Colonic mucosa (tissue), 4 donors: Measurements from ENCODE around the gene CRYBB2. TPM values are rescaled to one million over a fixed set of nuclear protein-coding genes. Genes with fewer than 3 reads are reported as not detected.
"Not testable (repeated sequence)": the region's sequence is repeated elsewhere in the genome, so short reads cannot be mapped to it uniquely, and the experiment has no call there.

Experiments
- DNase-seq: peaks from one replicate; pipeline ENCODE4 v3.0.0-alpha.2; 2020
- H3K27ac ChIP-seq: fragments of 200-600 bp; one replicate; pipeline ENCODE4 v1.8.0; 2021
- H3K27me3 ChIP-seq: fragments of 200-600 bp; one replicate; pipeline ENCODE4 v1.8.0; 2021
- H3K36me3 ChIP-seq: fragments of 200-600 bp; one replicate; pipeline ENCODE4 v1.8.0; 2021
- H3K4me1 ChIP-seq: fragments of 200-600 bp; one replicate; pipeline ENCODE4 v1.8.0; 2021; ENCODE audit warnings: mild to moderate bottlenecking
- H3K4me3 ChIP-seq: fragments of 200-600 bp; one replicate; pipeline ENCODE4 v1.8.0; 2021
- H3K9ac ChIP-seq, 2 donors: one replicate each; pipeline ENCODE4 v1.7.0; 2013; ENCODE audit warnings: control low read depth in 2 of 2, low read depth in 2 of 2, low read length in 2 of 2
- H3K9me3 ChIP-seq: fragments of 200-600 bp; one replicate; pipeline ENCODE4 v1.8.0; 2021
- intact Hi-C: fragments of 100-400 bp; cut with DNase I; formaldehyde crosslinking; loops from one replicate; pipeline ENCODE4 v1.14.1; 2022
- total RNA-seq, 2 donors: library from RNA; stranded (reverse); fragmentation: NEBNext Ultra II Directional in 1 of 2; extraction: Animal tissue kit (Norgen Biotek cat#: 25700) in 1 of 2; gene quantifications; one replicate each; pipeline ENCODE4 v1.2.1, GENCODE V29; 2021
- TF ChIP-seq, protein P1 (sequence below): fragments of 200-600 bp; IDR thresholded peaks from one replicate; pipeline ENCODE4 v1.8.0; 2022; ENCODE audit warnings: antibody characterized with exemption, mild to moderate bottlenecking
- donor health status: healthy.
- donor health status: DM: no; HTN: no; CAD: no.
- donor health status: DM: no; HTN: no; CAD: no.

The CRYBB2 gene
- total RNA-seq, 2 donors from 2014 or later = not detected

DNA sequence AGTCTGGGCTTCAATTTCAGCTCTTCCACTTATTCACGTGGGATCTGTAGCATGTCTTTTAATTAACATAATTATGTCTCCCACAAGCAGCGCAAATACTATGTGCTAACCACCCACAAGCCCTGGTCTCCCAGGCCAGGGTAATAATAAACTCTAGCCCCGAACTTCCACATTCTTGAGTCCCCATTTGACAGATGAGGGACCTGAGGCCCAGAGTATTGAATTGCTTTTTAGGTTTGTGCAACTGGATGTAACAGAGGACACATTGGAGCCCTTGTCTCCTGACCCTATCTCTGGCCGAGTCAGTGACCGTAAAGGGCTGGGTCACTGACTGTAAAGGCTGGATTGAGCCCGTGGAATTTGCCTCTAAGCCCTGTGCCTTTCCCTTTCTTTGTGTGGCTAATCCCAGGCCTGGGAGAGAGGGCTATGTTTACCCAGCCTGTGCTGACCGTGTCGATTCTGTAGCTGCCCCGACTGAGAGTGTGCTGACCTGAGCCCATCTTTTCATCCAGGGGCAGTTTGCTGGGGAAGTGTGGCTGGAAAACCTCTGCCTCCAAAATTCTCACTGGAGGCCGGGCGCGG, 3.9 kb downstream of the CRYBB2 start:
- no peaks in the 10 kb centered on the region for H3K27me3 ChIP-seq
- no peaks in the 10 kb centered on the region for H3K4me1 ChIP-seq
- DNase-seq = no peak
- H3K4me3 ChIP-seq = no peak overlapping the region
- H3K27ac ChIP-seq = no peak overlapping the region
- H3K9me3 ChIP-seq = no peaks in the 10 kb centered on the region
- TF ChIP-seq, protein P1, sequence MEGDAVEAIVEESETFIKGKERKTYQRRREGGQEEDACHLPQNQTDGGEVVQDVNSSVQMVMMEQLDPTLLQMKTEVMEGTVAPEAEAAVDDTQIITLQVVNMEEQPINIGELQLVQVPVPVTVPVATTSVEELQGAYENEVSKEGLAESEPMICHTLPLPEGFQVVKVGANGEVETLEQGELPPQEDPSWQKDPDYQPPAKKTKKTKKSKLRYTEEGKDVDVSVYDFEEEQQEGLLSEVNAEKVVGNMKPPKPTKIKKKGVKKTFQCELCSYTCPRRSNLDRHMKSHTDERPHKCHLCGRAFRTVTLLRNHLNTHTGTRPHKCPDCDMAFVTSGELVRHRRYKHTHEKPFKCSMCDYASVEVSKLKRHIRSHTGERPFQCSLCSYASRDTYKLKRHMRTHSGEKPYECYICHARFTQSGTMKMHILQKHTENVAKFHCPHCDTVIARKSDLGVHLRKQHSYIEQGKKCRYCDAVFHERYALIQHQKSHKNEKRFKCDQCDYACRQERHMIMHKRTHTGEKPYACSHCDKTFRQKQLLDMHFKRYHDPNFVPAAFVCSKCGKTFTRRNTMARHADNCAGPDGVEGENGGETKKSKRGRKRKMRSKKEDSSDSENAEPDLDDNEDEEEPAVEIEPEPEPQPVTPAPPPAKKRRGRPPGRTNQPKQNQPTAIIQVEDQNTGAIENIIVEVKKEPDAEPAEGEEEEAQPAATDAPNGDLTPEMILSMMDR = no peak
- H3K36me3 ChIP-seq = no peaks in the 10 kb centered on the region
- no peak overlapping the region for H3K9ac ChIP-seq
- intact Hi-C loops = no loop called here

DNA sequence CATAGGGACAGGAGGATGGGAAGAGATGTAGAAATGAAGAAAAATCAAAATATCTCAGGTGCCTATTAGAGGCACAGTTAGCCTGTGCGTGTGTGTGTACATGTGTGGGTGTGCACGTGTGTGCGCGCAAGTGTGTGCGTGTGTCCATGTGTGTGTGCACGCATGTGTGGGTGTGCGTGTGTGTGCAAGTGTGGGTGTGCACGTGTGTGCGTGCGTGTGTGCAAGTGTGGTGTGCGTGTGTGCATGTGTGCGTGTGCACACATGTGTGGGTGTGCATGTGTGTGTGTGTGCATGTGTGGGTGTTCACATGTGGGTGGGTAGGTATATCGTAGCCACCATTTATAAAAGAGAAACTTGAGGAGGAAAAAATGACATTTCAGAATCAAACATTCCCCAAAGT, 9.4 kb downstream of the CRYBB2 start:
- intact Hi-C loops = no loop called here
- Histone ChIP-seq H3K36me3 (no peaks in the 10 kb centered on the region), H3K9ac (no peak overlapping the region), H3K4me3 (no peak overlapping the region), H3K9me3 (no peaks in the 10 kb centered on the region), H3K27ac (no peak overlapping the region), H3K4me1 (no peaks in the 10 kb centered on the region), H3K27me3 (no peaks in the 10 kb centered on the region)
- TF ChIP-seq, protein P1 = no peak
- DNase-seq = no peak

DNA sequence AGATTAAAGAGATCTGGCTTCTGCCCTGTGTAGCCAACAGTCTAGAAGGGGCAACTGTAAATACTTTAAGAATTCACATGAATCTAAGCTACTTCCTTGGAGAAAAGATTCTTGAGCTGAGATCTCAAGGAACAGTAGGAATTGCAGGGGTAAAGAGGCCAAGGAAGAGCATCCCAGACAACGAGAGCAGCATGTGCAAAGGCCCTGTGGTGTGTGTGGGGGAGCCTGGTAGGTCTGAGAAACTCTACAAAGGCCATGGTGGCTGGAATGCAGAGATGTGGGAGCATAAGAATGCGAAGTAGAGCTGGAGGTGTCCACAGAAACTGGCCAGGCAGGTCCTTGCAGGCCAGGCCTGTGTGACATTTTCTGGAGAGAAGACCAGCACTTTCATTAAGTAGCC, 11.3 kb downstream of the CRYBB2 start:
- H3K27ac ChIP-seq, H3K36me3 ChIP-seq, intact Hi-C loops: not testable (repeated sequence)

DNA sequence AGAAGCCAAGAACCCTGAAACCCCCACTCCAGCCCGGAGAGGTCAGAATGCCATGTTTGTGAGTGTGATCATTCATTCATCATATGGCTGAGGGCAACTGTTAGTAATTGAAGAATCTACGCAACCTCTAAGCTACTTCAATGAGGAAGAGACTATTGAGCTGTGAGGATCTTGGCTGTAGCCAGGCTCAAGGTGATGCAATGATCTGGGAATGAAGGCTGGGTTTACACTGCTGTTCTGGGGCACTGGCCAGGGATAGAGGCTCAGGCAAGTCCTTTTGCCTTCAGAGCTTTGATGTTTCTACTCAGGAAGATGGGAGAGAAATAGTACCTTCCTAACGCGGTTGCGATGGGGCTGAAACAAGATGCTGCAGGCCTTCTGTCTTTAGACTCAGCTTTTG, 12.9 kb downstream of the CRYBB2 start:
- H3K27me3 ChIP-seq = no peaks in the 10 kb centered on the region
- no peaks in the 10 kb centered on the region for H3K4me1 ChIP-seq
- H3K27ac ChIP-seq = no peak overlapping the region
- no peaks in the 10 kb centered on the region for H3K36me3 ChIP-seq
- TF ChIP-seq, protein P1 = no peak
- H3K9me3 ChIP-seq = no peaks in the 10 kb centered on the region
- no peak overlapping the region for H3K4me3 ChIP-seq
- intact Hi-C loops = no loop called here
- no peak for DNase-seq
- H3K9ac ChIP-seq = no peak overlapping the region

More for the DNA sequence above, 11.3 kb downstream of the CRYBB2 start:
- H3K27me3 ChIP-seq, H3K4me3 ChIP-seq, H3K4me1 ChIP-seq, H3K9ac ChIP-seq, DNase-seq, H3K9me3 ChIP-seq: not testable (repeated sequence)

DNA sequence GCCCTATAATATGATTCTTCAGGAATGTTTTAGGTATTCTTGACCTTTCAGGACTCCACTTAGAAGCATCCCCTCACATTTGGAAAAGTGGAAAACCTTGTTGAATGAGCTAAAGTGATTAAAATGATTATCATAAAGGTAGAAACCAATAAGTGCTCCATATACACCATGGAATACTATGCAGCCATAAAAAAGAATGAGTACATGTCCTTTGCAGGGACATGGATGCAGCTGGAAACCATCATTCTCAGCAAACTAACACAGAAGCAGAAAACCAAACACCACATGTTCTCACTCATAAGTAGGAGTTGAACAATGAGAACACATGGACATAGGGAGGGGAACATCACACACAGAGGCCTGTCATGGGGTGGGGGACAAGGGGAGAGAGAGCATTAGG, 14.3 kb downstream of the CRYBB2 start:
- H3K36me3 ChIP-seq, H3K27me3 ChIP-seq, DNase-seq, H3K9me3 ChIP-seq, H3K9ac ChIP-seq, H3K4me1 ChIP-seq, H3K4me3 ChIP-seq, intact Hi-C loops, H3K27ac ChIP-seq: not testable (repeated sequence)

DNA sequence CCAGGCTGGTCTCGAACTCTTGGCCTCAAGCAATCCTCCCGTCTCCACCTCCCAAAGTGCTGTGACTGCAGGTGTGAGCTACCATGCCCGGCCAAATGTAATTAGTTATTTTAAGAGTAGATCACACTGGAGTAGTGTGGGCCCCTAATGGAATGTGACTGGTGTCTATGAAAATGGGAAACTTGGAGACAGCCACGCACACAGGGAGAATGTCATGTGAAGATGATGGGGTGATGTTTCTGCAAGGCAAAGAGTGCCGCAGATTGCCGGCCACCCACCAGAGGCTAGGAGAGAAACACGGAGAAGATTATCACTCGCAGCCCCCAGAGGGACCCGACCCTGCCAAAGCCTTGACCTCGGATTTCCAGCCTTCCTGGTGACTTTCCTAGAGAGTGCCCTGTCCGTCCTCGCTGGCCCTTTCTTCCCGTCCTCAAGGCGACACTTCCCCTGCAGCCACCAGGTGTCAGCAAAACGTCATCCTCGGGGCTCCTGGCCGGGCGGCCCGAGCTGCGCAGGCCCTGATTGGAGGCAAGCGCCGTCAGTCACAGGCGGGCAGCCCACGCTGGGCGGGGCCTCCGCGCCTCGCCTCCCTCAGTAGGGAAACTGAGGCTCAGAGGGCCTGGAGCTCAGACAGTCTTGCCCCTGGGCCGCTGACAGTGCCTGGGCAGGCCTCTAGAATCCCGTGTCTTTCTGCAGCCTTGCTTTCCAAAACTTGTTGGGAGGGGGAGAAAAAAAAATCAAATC, 16.3 kb downstream of the CRYBB2 start:
- Histone ChIP-seq H3K36me3 (no peaks in the 10 kb centered on the region), H3K4me1 (no peaks in the 10 kb centered on the region), H3K27me3 (no peaks in the 10 kb centered on the region), H3K4me3 (no peak overlapping the region), H3K27ac (no peak overlapping the region), H3K9ac (no peak overlapping the region), H3K9me3 (no peaks in the 10 kb centered on the region)
- TF ChIP-seq, protein P1 = peak; percentile 38
- DNase-seq = peak; percentile 83
- intact Hi-C loops = loop anchor here (5.0 kb wide), 1 partner anchor 537 kb away; no protein-coding TSS in a partner anchor
